Caco-2 (cell line): Measurements from ENCODE around the gene CACNB3. TPM values are rescaled to one million over a fixed set of nuclear protein-coding genes. Genes with fewer than 3 reads are reported as not detected.
"Not testable (repeated sequence)": the region's sequence is repeated elsewhere in the genome, so short reads cannot be mapped to it uniquely, and the experiment has no call there.

Experiments used
- BruUV-seq: library from RNA; stranded (reverse); fragments of 400-500 nt; replicated peaks from 2 replicates; lab custom pipeline; 2021; lab: Mats Ljungman, UMichigan
- CTCF ChIA-PET: fragments of 300-600 bp; sonication (Branson Sonifier 250); formaldehyde crosslinking; loops from one replicate; lab custom pipeline; 2022; ENCODE audit warnings: antibody characterized with exemption; lab: Charles Lee
- POLR2A ChIA-PET: fragments of 300-600 bp; sonication (Branson Sonifier 250); formaldehyde crosslinking; loops from one replicate; lab custom pipeline; 2022; ENCODE audit warnings: antibody characterized with exemption; lab: Charles Lee
- DNase-seq, 2 experiments: peaks; one replicate each; pipeline versions ENCODE4 v3.0.0 to v3.0.0-alpha.2; 2020 to 2022
- H3K27me3 ChIP-seq: replicated peaks from 2 replicates; pipeline ENCODE4 v1.6.0; 2011; ENCODE audit warnings: low read length; ENCODE audit not compliant: control insufficient read depth, insufficient read depth
- H3K36me3 ChIP-seq: 2 replicates; pipeline ENCODE4 v1.5.1; 2011; ENCODE audit warnings: low read length; ENCODE audit not compliant: control insufficient read depth, insufficient read depth
- H3K4me1 ChIP-seq: fragments of 250-450 bp; sonication (Bioruptor Pico); 2 replicates; pipeline ENCODE4 v1.5.1; 2020; ENCODE audit warnings: mild to moderate bottlenecking
- H3K4me3 ChIP-seq: 2 replicates; pipeline ENCODE4 v1.5.1; 2011; ENCODE audit warnings: low read depth, mild to moderate bottlenecking, control low read depth, low read length
- H3K9me3 ChIP-seq: fragments of 250-450 bp; sonication (Bioruptor Pico); 2 replicates; pipeline ENCODE4 v1.5.1; 2020; ENCODE audit warnings: mild to moderate bottlenecking, moderate library complexity
- H3K27ac Mint-ChIP-seq: one replicate; pipeline ENCODE4 v1.8.0; 2022; ENCODE audit warnings: mixed read lengths; ENCODE audit not compliant: unreplicated experiment
- H3K27me3 Mint-ChIP-seq: one replicate; pipeline ENCODE4 v1.8.0; 2022; ENCODE audit warnings: mixed read lengths; ENCODE audit not compliant: insufficient read depth, unreplicated experiment
- H3K36me3 Mint-ChIP-seq: one replicate; pipeline ENCODE4 v1.8.0; 2022; ENCODE audit warnings: mild to moderate bottlenecking, mixed read lengths; ENCODE audit not compliant: insufficient read depth, unreplicated experiment
- H3K4me1 Mint-ChIP-seq: one replicate; pipeline ENCODE4 v1.8.0; 2022; ENCODE audit warnings: low read depth, mixed read lengths; ENCODE audit not compliant: unreplicated experiment
- H3K4me3 Mint-ChIP-seq: one replicate; pipeline ENCODE4 v1.8.0; 2022; ENCODE audit warnings: mild to moderate bottlenecking, moderate library complexity, mixed read lengths; ENCODE audit not compliant: unreplicated experiment
- H3K9me3 Mint-ChIP-seq: one replicate; pipeline ENCODE4 v1.8.0; 2022; ENCODE audit warnings: mixed read lengths; ENCODE audit not compliant: unreplicated experiment
- intact Hi-C: fragments of 100-400 bp; cut with micrococcal nuclease; formaldehyde crosslinking; loops from one replicate; pipeline ENCODE4 v1.10.0; 2022; ENCODE audit not compliant: unreplicated experiment
- total RNA-seq: library from RNA; stranded (reverse); gene quantifications from 2 replicates; pipeline ENCODE4 v1.2.3, GENCODE V29; 2022
- TF ChIP-seq, protein P1 (sequence below), 2 experiments: fragments of 200-600 bp in 1 of 2; IDR thresholded peaks; 1 replicate in 1 of 2; 2 replicates in 1 of 2; pipeline versions ENCODE4 v1.5.1 to v1.8.0; 2011 to 2022; ENCODE audit warnings: antibody characterized with exemption in 1 of 2, control low read depth in 1 of 2, inconsistent platforms in 1 of 2, low read depth in 1 of 2, low read length in 1 of 2, mild to moderate bottlenecking in 1 of 2, moderate library complexity in 1 of 2; ENCODE audit not compliant: insufficient read depth in 1 of 2, severe bottlenecking in 1 of 2, unreplicated experiment in 1 of 2

CACNB3 gene
- total RNA-seq, 1 experiment from 2014 or later: 20.4 TPM

DNA sequence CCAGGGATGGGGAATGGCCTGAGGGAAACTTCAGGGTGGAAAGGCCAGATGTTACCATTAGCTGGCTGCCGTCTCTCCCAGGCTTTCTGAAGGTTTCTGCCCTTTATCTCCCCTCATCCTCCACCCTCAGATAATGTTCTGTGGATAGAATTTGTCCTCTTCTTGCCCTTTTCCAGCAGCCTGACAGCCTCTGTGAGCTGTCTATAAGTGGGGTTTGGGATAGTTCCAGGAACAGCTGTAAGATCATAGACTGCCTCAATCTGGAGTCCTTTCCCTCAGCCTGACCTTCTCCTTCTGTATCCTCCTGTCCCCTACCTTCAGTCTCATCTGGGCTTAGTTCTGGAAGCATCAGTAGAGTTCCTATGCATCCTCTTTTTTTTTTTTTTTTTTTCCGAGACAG, 50.2 kb downstream of the CACNB3 start:
- no peak overlapping the region for H3K27ac Mint-ChIP-seq
- no peaks in the 10 kb centered on the region for H3K9me3 Mint-ChIP-seq
- no peaks in the 10 kb centered on the region for H3K27me3 Mint-ChIP-seq
- DNase-seq: no peak
- Histone ChIP-seq H3K36me3 (no peaks in the 10 kb centered on the region), H3K27me3 (no peaks in the 10 kb centered on the region), H3K9me3 (no peaks in the 10 kb centered on the region), H3K4me1 (peaks cover 26% of the 10 kb centered on the region), H3K4me3 (no peak overlapping the region)
- H3K4me3 Mint-ChIP-seq: no peak overlapping the region
- intact Hi-C loops: no loop called here
- BruUV-seq: no TSS peak
- ChIA-PET POLR2A (no interaction called here), CTCF (interaction anchor here (1.1 to 2.1 kb wide), 2 partner anchors 18 to 22 kb away, joined by 4 to 13 read pairs; no protein-coding TSS in a partner anchor)
- peaks cover 14% of the 10 kb centered on the region for H3K4me1 Mint-ChIP-seq
- H3K36me3 Mint-ChIP-seq: peaks cover 16% of the 10 kb centered on the region
- TF ChIP-seq, protein P1, sequence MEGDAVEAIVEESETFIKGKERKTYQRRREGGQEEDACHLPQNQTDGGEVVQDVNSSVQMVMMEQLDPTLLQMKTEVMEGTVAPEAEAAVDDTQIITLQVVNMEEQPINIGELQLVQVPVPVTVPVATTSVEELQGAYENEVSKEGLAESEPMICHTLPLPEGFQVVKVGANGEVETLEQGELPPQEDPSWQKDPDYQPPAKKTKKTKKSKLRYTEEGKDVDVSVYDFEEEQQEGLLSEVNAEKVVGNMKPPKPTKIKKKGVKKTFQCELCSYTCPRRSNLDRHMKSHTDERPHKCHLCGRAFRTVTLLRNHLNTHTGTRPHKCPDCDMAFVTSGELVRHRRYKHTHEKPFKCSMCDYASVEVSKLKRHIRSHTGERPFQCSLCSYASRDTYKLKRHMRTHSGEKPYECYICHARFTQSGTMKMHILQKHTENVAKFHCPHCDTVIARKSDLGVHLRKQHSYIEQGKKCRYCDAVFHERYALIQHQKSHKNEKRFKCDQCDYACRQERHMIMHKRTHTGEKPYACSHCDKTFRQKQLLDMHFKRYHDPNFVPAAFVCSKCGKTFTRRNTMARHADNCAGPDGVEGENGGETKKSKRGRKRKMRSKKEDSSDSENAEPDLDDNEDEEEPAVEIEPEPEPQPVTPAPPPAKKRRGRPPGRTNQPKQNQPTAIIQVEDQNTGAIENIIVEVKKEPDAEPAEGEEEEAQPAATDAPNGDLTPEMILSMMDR (IDR thresholded peaks at IDR 0.05; ENCODE audit: insufficient read depth in 1 of 2, low read depth in 1 of 2, low read length in 1 of 2, severe bottlenecking in 1 of 2, unreplicated experiment in 1 of 2): no peak

DNA sequence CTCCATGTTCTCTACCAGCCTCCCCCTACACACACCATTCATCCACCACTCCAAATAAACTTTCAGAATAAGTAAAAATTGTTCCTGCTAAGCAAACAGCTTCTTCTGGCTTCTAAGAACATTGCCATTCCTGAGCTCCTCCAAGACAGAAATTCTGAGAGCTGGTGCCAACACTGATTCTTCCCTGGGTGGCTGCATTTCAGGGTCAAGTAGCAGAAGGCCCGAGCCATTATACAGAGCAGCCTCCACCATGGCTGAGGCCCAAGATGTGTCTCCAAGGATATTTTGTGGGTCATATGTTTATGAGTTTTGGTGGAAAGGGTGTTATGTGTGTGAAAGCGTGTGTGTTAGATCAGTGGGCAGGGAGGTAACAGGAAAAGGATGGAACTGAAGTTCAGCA, 50.9 kb downstream of the CACNB3 start:
- ChIA-PET CTCF (interaction anchor here (1.1 kb wide), 1 partner anchor 18 kb away, joined by 4 read pairs; no protein-coding TSS in a partner anchor), POLR2A (no interaction called here)
- Histone ChIP-seq H3K4me3 (no peak overlapping the region), H3K27me3 (no peaks in the 10 kb centered on the region), H3K36me3 (no peaks in the 10 kb centered on the region), H3K4me1 (peaks cover 26% of the 10 kb centered on the region), H3K9me3 (no peaks in the 10 kb centered on the region)
- Mint-ChIP-seq H3K4me1 (peaks cover 14% of the 10 kb centered on the region), H3K9me3 (no peaks in the 10 kb centered on the region), H3K4me3 (no peak overlapping the region), H3K27ac (peak overlapping the region; percentile 35), H3K27me3 (no peaks in the 10 kb centered on the region), H3K36me3 (peaks cover 16% of the 10 kb centered on the region)
- TF ChIP-seq, protein P1 (IDR thresholded peaks at IDR 0.05; ENCODE audit: insufficient read depth in 1 of 2, low read depth in 1 of 2, low read length in 1 of 2, severe bottlenecking in 1 of 2, unreplicated experiment in 1 of 2): no peak
- BruUV-seq: no TSS peak
- DNase-seq: no peak
- intact Hi-C loops: no loop called here

DNA sequence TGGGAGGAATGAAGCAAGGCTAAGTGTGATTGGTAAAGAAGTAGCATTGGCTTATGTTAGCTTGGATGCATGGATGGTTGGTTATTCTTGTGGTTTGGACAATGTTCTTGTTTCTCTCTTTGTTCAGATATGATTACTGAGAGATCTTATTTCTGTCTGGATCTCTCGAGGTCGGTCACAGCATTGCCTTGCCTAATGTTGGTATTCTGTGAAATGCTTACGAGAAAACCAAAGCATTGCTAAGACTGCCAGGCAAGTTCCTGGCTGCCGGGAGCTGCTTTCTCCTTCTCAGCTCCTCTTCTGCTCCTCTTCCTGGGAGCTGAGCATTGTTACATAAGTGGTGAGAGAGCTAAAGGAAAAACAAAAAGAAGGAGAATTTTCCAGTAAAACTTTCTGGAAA, 54.8 kb downstream of the CACNB3 start:
- POLR2A ChIA-PET: interaction anchor here (0.5 to 0.6 kb wide), 2 partner anchors 8 to 13 kb away, joined by 3 to 5 read pairs; no protein-coding TSS in a partner anchor
- CTCF ChIA-PET: interaction anchor here (0.7 to 2.8 kb wide), 4 partner anchors 10 to 31 kb away, joined by 3 to 15 read pairs (median 10); no protein-coding TSS in a partner anchor
- H3K27me3 ChIP-seq: no peaks in the 10 kb centered on the region
- Mint-ChIP-seq H3K9me3 (no peaks in the 10 kb centered on the region), H3K27ac (no peak overlapping the region), H3K36me3 (no peaks in the 10 kb centered on the region), H3K27me3 (no peaks in the 10 kb centered on the region), H3K4me1 (peaks cover 6% of the 10 kb centered on the region), H3K4me3 (no peak overlapping the region)
- intact Hi-C loops: no loop called here
- peaks cover 6% of the 10 kb centered on the region for H3K4me1 ChIP-seq
- no peak overlapping the region for H3K4me3 ChIP-seq
- no peaks in the 10 kb centered on the region for H3K9me3 ChIP-seq
- no TSS peak for BruUV-seq
- TF ChIP-seq, protein P1 (IDR thresholded peaks at IDR 0.05; ENCODE audit: insufficient read depth in 1 of 2, low read depth in 1 of 2, low read length in 1 of 2, severe bottlenecking in 1 of 2, unreplicated experiment in 1 of 2): no peak
- no peaks in the 10 kb centered on the region for H3K36me3 ChIP-seq
- DNase-seq: no peak

DNA sequence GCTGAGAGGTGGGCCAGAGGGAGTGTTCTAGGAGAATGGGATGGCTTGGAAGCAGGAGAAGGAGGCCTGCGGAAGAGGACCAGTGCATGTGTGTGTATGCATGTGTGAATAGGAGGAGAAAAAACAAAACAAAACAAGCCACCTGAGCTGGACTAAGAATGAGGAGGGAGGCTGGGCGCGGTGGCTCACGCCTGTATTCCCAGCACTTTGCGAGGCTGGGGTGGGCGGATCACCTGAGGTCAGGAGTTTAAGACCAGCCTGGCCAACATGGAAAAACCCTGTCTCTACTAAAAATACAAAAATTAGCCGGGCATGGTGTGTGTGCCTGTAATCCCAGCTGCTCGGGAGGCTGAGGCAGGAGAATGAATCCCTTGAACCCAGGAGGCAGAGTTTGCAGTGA, 55.2 kb downstream of the CACNB3 start:
- H3K27ac Mint-ChIP-seq, intact Hi-C loops, H3K36me3 Mint-ChIP-seq, H3K9me3 ChIP-seq, H3K36me3 ChIP-seq, H3K27me3 ChIP-seq, H3K27me3 Mint-ChIP-seq, H3K4me1 Mint-ChIP-seq, H3K4me3 ChIP-seq, H3K4me3 Mint-ChIP-seq, H3K9me3 Mint-ChIP-seq, DNase-seq, BruUV-seq: not testable (repeated sequence)
- ChIA-PET POLR2A (interaction anchor here (0.6 kb wide), 1 partner anchor 8 kb away, joined by 5 read pairs; no protein-coding TSS in a partner anchor), CTCF (interaction anchor here (1.7 to 2.8 kb wide), 3 partner anchors 9 to 20 kb away, joined by 7 to 15 read pairs (median 12); no protein-coding TSS in a partner anchor)
- peaks cover 11% of the 10 kb centered on the region for H3K4me1 ChIP-seq
